ENCODE data around the gene SIN3B. TPM values are rescaled to one million over a fixed set of nuclear protein-coding genes. Genes with fewer than 3 reads are reported as not detected.

SIN3B gene
- polyA plus RNA-seq, 3 donors = 7.2 to 154 (median 10.2) TPM

DNA sequence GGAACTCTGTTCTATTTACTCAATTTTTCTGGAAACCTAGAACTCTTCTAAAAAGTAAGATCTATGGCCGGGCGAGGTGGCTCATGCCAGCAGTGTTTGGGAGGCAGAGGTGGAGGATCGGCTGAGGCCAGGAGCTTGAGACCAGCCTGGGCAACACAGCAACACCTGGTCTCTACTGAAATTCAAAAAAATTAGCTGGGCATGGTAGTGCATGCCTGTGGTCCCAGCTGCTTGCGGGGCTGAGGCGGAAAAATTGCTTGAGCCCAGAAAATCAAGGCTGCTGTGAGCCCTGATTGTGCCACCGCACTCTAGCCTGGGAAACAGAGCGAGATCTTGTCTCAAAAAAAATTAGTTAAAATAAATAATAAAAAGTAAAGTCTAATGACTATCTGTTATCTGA lies 88.2 kb downstream of the SIN3B start:
- peaks cover 0 to 8% of the 10 kb centered on the region in 2 donors for H3K36me3 ChIP-seq (replicated peaks in 1 of 2; ENCODE audit: control insufficient read depth in 1 of 2, insufficient read depth in 2 of 2, low read length in 2 of 2)
- no peak overlapping the region for H3K4me2 ChIP-seq (replicated peaks; ENCODE audit: extremely low read depth, low read length, poor library complexity, severe bottlenecking)
- H3K9me3 ChIP-seq (replicated peaks in 1 of 2; ENCODE audit: control insufficient read depth in 1 of 2, insufficient read depth in 1 of 2, low read length in 2 of 2) = peaks cover 26 to 40% of the 10 kb centered on the region in 2 donors
- no peak overlapping the region for H2AFZ ChIP-seq (ENCODE audit: insufficient read depth, low read depth, low read length, poor library complexity, severe bottlenecking)
- Mint-ChIP-seq H3K9me3 (peaks cover 29 to 46% (median 38%) of the 10 kb centered on the region in 7 donors), H3K27me3 (ENCODE audit: low read depth in 3 of 3) (peaks cover 9 to 19% (median 18%) of the 10 kb centered on the region in 3 donors), H3K4me3 (no peak overlapping the region), H3K4me1 (no peaks in the 10 kb centered on the region), H3K27ac (no peak overlapping the region), H3K36me3 (peaks cover 0 to 2% of the 10 kb centered on the region in 2 donors)
- H4K20me1 ChIP-seq (ENCODE audit: insufficient read depth, low read length) = no peaks in the 10 kb centered on the region
- WGBS (ENCODE audit: insufficient coverage) = 89% methylated on average over 5 of the region's 7 CpGs
- no peak overlapping the region for H3K27ac ChIP-seq (ENCODE audit: low read depth in 1 of 2, low read length in 2 of 2)
- H3K4me1 ChIP-seq (ENCODE audit: control insufficient read depth in 1 of 2, insufficient read depth in 2 of 2, low read length in 2 of 2) = no peaks in the 10 kb centered on the region
- no peaks in the 10 kb centered on the region for H3K27me3 ChIP-seq (ENCODE audit: control insufficient read depth in 2 of 2, insufficient read depth in 2 of 2, low read length in 2 of 2)
- TF ChIP-seq, protein P1, sequence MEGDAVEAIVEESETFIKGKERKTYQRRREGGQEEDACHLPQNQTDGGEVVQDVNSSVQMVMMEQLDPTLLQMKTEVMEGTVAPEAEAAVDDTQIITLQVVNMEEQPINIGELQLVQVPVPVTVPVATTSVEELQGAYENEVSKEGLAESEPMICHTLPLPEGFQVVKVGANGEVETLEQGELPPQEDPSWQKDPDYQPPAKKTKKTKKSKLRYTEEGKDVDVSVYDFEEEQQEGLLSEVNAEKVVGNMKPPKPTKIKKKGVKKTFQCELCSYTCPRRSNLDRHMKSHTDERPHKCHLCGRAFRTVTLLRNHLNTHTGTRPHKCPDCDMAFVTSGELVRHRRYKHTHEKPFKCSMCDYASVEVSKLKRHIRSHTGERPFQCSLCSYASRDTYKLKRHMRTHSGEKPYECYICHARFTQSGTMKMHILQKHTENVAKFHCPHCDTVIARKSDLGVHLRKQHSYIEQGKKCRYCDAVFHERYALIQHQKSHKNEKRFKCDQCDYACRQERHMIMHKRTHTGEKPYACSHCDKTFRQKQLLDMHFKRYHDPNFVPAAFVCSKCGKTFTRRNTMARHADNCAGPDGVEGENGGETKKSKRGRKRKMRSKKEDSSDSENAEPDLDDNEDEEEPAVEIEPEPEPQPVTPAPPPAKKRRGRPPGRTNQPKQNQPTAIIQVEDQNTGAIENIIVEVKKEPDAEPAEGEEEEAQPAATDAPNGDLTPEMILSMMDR (IDR thresholded peaks at IDR 0.05) = no peak
- no peaks in the 10 kb centered on the region for H3K79me2 ChIP-seq (ENCODE audit: insufficient read depth, low read length)
- no peak overlapping the region for H3K4me3 ChIP-seq (replicated peaks in 1 of 3; ENCODE audit: low read depth in 2 of 3, low read length in 3 of 3)
- no peak overlapping the region for H3K9ac ChIP-seq (ENCODE audit: insufficient read depth, low read length, poor library complexity, severe bottlenecking)
- intact Hi-C loops (cut with micrococcal nuclease) = no loop called here
- DNase-seq = no peak

- Histone ChIP-seq H3K36me3 (replicated peaks in 1 of 2; ENCODE audit: control insufficient read depth in 1 of 2, insufficient read depth in 2 of 2, low read length in 2 of 2) (no peaks in the 10 kb centered on the region), H3K4me3 (replicated peaks in 1 of 3; ENCODE audit: low read depth in 2 of 3, low read length in 3 of 3) (no peak overlapping the region), H3K4me1 (ENCODE audit: control insufficient read depth in 1 of 2, insufficient read depth in 2 of 2, low read length in 2 of 2) (no peaks in the 10 kb centered on the region), H3K9me3 (replicated peaks in 1 of 2; ENCODE audit: control insufficient read depth in 1 of 2, insufficient read depth in 1 of 2, low read length in 2 of 2) (peaks cover 11 to 20% of the 10 kb centered on the region in 2 donors), H4K20me1 (ENCODE audit: insufficient read depth, low read length) (no peaks in the 10 kb centered on the region), H3K9ac (ENCODE audit: insufficient read depth, low read length, poor library complexity, severe bottlenecking) (no peak overlapping the region), H3K27me3 (ENCODE audit: control insufficient read depth in 2 of 2, insufficient read depth in 2 of 2, low read length in 2 of 2) (no peaks in the 10 kb centered on the region), H3K27ac (ENCODE audit: low read depth in 1 of 2, low read length in 2 of 2) (no peak overlapping the region), H2AFZ (ENCODE audit: insufficient read depth, low read depth, low read length, poor library complexity, severe bottlenecking) (no peak overlapping the region), H3K4me2 (replicated peaks; ENCODE audit: extremely low read depth, low read length, poor library complexity, severe bottlenecking) (no peak overlapping the region), H3K79me2 (ENCODE audit: insufficient read depth, low read length) (no peaks in the 10 kb centered on the region)
- peaks cover 11 to 25% (median 20%) of the 10 kb centered on the region in 7 donors for H3K9me3 Mint-ChIP-seq
- H3K27me3 Mint-ChIP-seq (ENCODE audit: low read depth in 3 of 3) = peaks cover 10 to 15% (median 15%) of the 10 kb centered on the region in 3 donors
- no peak overlapping the region for H3K4me3 Mint-ChIP-seq
- intact Hi-C loops (cut with micrococcal nuclease) = no loop called here
- H3K4me1 Mint-ChIP-seq = no peaks in the 10 kb centered on the region
- DNase-seq = no peak
- no peaks in the 10 kb centered on the region for H3K36me3 Mint-ChIP-seq
- TF ChIP-seq, protein P1 (IDR thresholded peaks at IDR 0.05) = no peak
- no peak overlapping the region for H3K27ac Mint-ChIP-seq
- 95% methylated on average over 2 of the region's 4 CpGs for WGBS (ENCODE audit: insufficient coverage)
These were observed 90.3 kb downstream of the SIN3B start for GRCh38 chr19:16919496-16919895.

Measured in CD14-positive monocyte (primary cell).